IMR-90 (cell line): ENCODE data around the gene TMEM235. TPM values are rescaled to one million over a fixed set of nuclear protein-coding genes. Genes with fewer than 3 reads are reported as not detected.

Experiments used
- ATAC-seq: fragments of 200-7000 bp; cut with Tn5 transposase; 2 replicates; pipeline ENCODE4 v1.9.1; 2020; ENCODE audit warnings: low read depth, mild to moderate bottlenecking, moderate library complexity
- BruUV-seq: library from RNA; stranded (reverse); fragments of 400-500 nt; replicated peaks from 2 replicates; lab custom pipeline; 2021; lab: Mats Ljungman, UMichigan
- CTCF ChIA-PET: fragments of 300-600 bp; formaldehyde crosslinking; extraction: SDS; loops from one replicate; lab custom pipeline; 2021; ENCODE audit warnings: antibody characterized with exemption; lab: Yijun Ruan, JAX
- POLR2A ChIA-PET: fragments of 300-600 bp; sonication (Branson Sonifier 250); formaldehyde crosslinking; loops from one replicate; lab custom pipeline; 2022; ENCODE audit warnings: antibody characterized with exemption; ENCODE audit not compliant: unreplicated experiment; lab: Charles Lee
- DNase-seq: peaks from one replicate; pipeline ENCODE4 v3.0.0; 2013
- H2AFZ ChIP-seq: replicated peaks from 2 replicates; pipeline ENCODE3; 2013; ENCODE audit warnings: low read length, mild to moderate bottlenecking; ENCODE audit not compliant: poor library complexity
- H2AK5ac ChIP-seq: 2 replicates; pipeline ENCODE4 v1.6.1; 2013; ENCODE audit warnings: low read depth, low read length, inconsistent platforms
- H2AK9ac ChIP-seq: replicated peaks from 2 replicates; pipeline ENCODE3; 2013; ENCODE audit warnings: mild to moderate bottlenecking, low read depth, low read length, moderate library complexity; ENCODE audit not compliant: poor library complexity
- H2BK120ac ChIP-seq: 2 replicates; pipeline ENCODE4 v1.6.1; 2013; ENCODE audit warnings: low read depth, low read length, inconsistent platforms
- H2BK15ac ChIP-seq: 3 replicates; pipeline ENCODE4 v1.6.1; 2013; ENCODE audit warnings: low read depth, low read length, inconsistent platforms
- H2BK20ac ChIP-seq: 2 replicates; pipeline ENCODE4 v1.6.1; 2013; ENCODE audit warnings: low read depth, mild to moderate bottlenecking, inconsistent platforms, low read length, moderate library complexity
- H2BK5ac ChIP-seq: 2 replicates; pipeline ENCODE4 v1.6.1; 2013; ENCODE audit warnings: mild to moderate bottlenecking, low read depth, low read length, inconsistent platforms; ENCODE audit not compliant: poor library complexity, severe bottlenecking
- H3K14ac ChIP-seq: replicated peaks from 2 replicates; pipeline ENCODE4 v1.6.1; 2013; ENCODE audit warnings: low read depth, low read length, inconsistent platforms
- H3K18ac ChIP-seq: 2 replicates; pipeline ENCODE4 v1.6.1; 2013; ENCODE audit warnings: low read depth, low read length, control low read depth
- H3K23ac ChIP-seq: 2 replicates; pipeline ENCODE4 v1.6.1; 2013; ENCODE audit warnings: low read depth, low read length, inconsistent platforms
- H3K27ac ChIP-seq: 2 replicates; pipeline ENCODE4 v1.5.1; 2013; ENCODE audit warnings: mild to moderate bottlenecking, control low read depth, low read length; ENCODE audit not compliant: insufficient read depth
- H3K27me3 ChIP-seq: 2 replicates; pipeline ENCODE4 v1.6.1; 2013; ENCODE audit warnings: low read length; ENCODE audit not compliant: control insufficient read depth, insufficient read depth
- H3K36me3 ChIP-seq: 2 replicates; pipeline ENCODE4 v1.6.1; 2013; ENCODE audit warnings: low read length, mixed read lengths; ENCODE audit not compliant: control insufficient read depth, insufficient read depth
- H3K4ac ChIP-seq: 2 replicates; pipeline ENCODE4 v1.6.1; 2013; ENCODE audit warnings: low read depth, low read length, inconsistent platforms
- H3K4me1 ChIP-seq: 2 replicates; pipeline ENCODE4 v1.6.1; 2013; ENCODE audit warnings: low read length, mixed read lengths; ENCODE audit not compliant: control insufficient read depth, insufficient read depth
- H3K4me2 ChIP-seq: 2 replicates; pipeline ENCODE4 v1.6.1; 2013; ENCODE audit warnings: low read depth, mild to moderate bottlenecking, control low read depth, low read length, moderate library complexity
- H3K4me3 ChIP-seq: 2 replicates; pipeline ENCODE4 v1.5.1; 2013; ENCODE audit warnings: low read depth, mild to moderate bottlenecking, control low read depth, low read length, moderate library complexity; ENCODE audit not compliant: insufficient read depth
- H3K56ac ChIP-seq: 2 replicates; pipeline ENCODE4 v1.6.1; 2013; ENCODE audit warnings: low read length, inconsistent platforms; ENCODE audit not compliant: insufficient read depth; ENCODE audit errors: extremely low read depth
- H3K79me1 ChIP-seq, 2 experiments: 2 replicates each; pipeline ENCODE4 v1.6.1; 2013; ENCODE audit warnings: low read length in 2 of 2, inconsistent platforms in 1 of 2, low read depth in 1 of 2
- H3K9ac ChIP-seq: 2 replicates; pipeline ENCODE4 v1.6.1; 2013; ENCODE audit warnings: low read depth, low read length, control low read depth
- H3K9me1 ChIP-seq: 2 replicates; pipeline ENCODE4 v1.6.1; 2013; ENCODE audit warnings: low read length, inconsistent platforms; ENCODE audit not compliant: insufficient read depth
- H3K9me3 ChIP-seq: 2 replicates; pipeline ENCODE4 v1.6.1; 2013; ENCODE audit warnings: low read length; ENCODE audit not compliant: control insufficient read depth, insufficient read depth
- H4K20me1 ChIP-seq: 2 replicates; pipeline ENCODE4 v1.6.1; 2013; ENCODE audit warnings: low read length, inconsistent platforms; ENCODE audit not compliant: insufficient read depth
- H4K5ac ChIP-seq: 2 replicates; pipeline ENCODE4 v1.6.1; 2013; ENCODE audit warnings: mild to moderate bottlenecking, low read depth, low read length, control low read depth
- H4K8ac ChIP-seq, 2 experiments: 2 replicates each; pipeline ENCODE4 v1.6.1; 2013; ENCODE audit warnings: low read depth in 2 of 2, low read length in 2 of 2, control low read depth in 1 of 2, inconsistent platforms in 1 of 2
- H4K91ac ChIP-seq: 2 replicates; pipeline ENCODE4 v1.6.1; 2013; ENCODE audit warnings: low read depth, low read length, inconsistent platforms; ENCODE audit not compliant: insufficient read depth
- FOS ChIP-seq: fragments of 150-350 bp; IDR thresholded peaks from 2 replicates; pipeline ENCODE4 v1.6.1; 2016; ENCODE audit warnings: low read depth, low read length
- MAFK ChIP-seq: IDR thresholded peaks from 2 replicates; pipeline ENCODE4 v1.6.1; 2012; ENCODE audit warnings: low read depth, low read length, improper control_type of control experiment
- NFE2L2 ChIP-seq: fragments of 150-350 bp; IDR thresholded peaks from 2 replicates; pipeline ENCODE4 v1.6.1; 2016; ENCODE audit warnings: low read depth, mild to moderate bottlenecking, low read length
- POLR2A ChIP-seq: IDR thresholded peaks from 2 replicates; pipeline ENCODE4 v1.6.1; 2012; ENCODE audit warnings: mild to moderate bottlenecking, low read depth, low read length
- WGBS, 2 experiments: methylation state at CpG; one replicate each; pipeline versions ENCODE4 v1.1.5 to v1.1.7; 2013; ENCODE audit warnings: missing lambda C conversion rate in 2 of 2; ENCODE audit not compliant: insufficient read length in 1 of 2; ENCODE audit errors: extremely low coverage in 2 of 2; 5-methylcytosine and 5-hydroxymethylcytosine counted together
- dilution Hi-C: fragments of 300-500 bp; cut with HindIII; formaldehyde crosslinking; loops from one replicate; pipeline ENCODE4 v1.14.3; 2018; ENCODE audit warnings: low sequenced_read_pairs; ENCODE audit not compliant: unreplicated experiment
- in situ Hi-C: fragments of 300-500 bp; cut with MboI; formaldehyde crosslinking; loops from 3 replicates; pipeline ENCODE4 v1.14.3; 2019; ENCODE audit warnings: low sequenced_read_pairs, inconsistent platforms, mixed read lengths
- intact Hi-C: fragments of 100-400 bp; cut with micrococcal nuclease; formaldehyde crosslinking; loops from 2 replicates; pipeline ENCODE4 v1.10.0; 2022
- polyA plus RNA-seq, 3 experiments: library from polyadenylated mRNA; depleted of rRNA; stranded (reverse); fragments of >200 nt; gene quantifications; 2 replicates each; pipeline ENCODE4 v1.2.3, GENCODE V29; 2012; ENCODE audit warnings: low replicate concordance in 1 of 3
- total RNA-seq: library from RNA; depleted of rRNA; stranded (reverse); fragments of >200 nt; gene quantifications from 2 replicates; pipeline ENCODE4 v1.2.3, GENCODE V29; 2012
- TF ChIP-seq, protein P1 (sequence below): fragments of 150-350 bp; IDR thresholded peaks from 2 replicates; pipeline ENCODE4 v1.6.1; 2016; ENCODE audit warnings: low read depth, mild to moderate bottlenecking, low read length, moderate library complexity, borderline replicate concordance

The TMEM235 gene
- total and polyA plus RNA-seq, 2 of the 4 experiments (the other 2 are of a cell fraction) = not detected

DNA sequence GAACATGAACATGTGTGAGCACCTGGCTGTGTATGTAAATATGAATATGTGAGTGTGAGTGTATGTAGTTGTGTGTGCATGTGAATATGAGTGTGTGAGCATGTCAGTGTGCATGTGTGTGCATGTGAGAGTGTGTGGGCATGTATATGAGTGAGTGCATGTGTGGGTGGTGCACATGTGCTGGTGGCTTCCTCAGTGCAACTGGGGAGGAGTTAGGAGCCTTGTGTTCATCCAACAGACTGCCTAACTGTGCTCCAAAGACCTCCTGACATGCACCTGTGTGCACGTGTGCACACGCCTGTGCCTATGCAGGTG is 1.4 kb downstream of the TMEM235 start:
- ATAC-seq = no peak
- no peak overlapping the region for H4K8ac ChIP-seq
- H2BK20ac ChIP-seq = no peak overlapping the region
- no peak overlapping the region for H2AK5ac ChIP-seq
- no peak for TF ChIP-seq POLR2A
- no peak for TF ChIP-seq MAFK
- TF ChIP-seq FOS = no peak
- no peak for TF ChIP-seq NFE2L2
- TF ChIP-seq, protein P1, sequence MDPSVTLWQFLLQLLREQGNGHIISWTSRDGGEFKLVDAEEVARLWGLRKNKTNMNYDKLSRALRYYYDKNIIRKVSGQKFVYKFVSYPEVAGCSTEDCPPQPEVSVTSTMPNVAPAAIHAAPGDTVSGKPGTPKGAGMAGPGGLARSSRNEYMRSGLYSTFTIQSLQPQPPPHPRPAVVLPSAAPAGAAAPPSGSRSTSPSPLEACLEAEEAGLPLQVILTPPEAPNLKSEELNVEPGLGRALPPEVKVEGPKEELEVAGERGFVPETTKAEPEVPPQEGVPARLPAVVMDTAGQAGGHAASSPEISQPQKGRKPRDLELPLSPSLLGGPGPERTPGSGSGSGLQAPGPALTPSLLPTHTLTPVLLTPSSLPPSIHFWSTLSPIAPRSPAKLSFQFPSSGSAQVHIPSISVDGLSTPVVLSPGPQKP = no peak
- POLR2A ChIA-PET = no interaction called here
- no peak overlapping the region for H4K5ac ChIP-seq
- H2BK120ac ChIP-seq = no peak overlapping the region
- no peak overlapping the region for H3K27ac ChIP-seq
- H2AK9ac ChIP-seq = no peak overlapping the region
- H3K36me3 ChIP-seq = no peaks in the 10 kb centered on the region
- no peak for DNase-seq
- H3K79me1 ChIP-seq = no peaks in the 10 kb centered on the region
- no peak overlapping the region for H3K18ac ChIP-seq
- H3K4ac ChIP-seq = no peak overlapping the region
- no peaks in the 10 kb centered on the region for H3K9me3 ChIP-seq
- no peak overlapping the region for H3K9ac ChIP-seq
- H3K23ac ChIP-seq = no peak overlapping the region
- no peak overlapping the region for H2BK15ac ChIP-seq
- no peak overlapping the region for H3K4me2 ChIP-seq
- H4K91ac ChIP-seq = no peak overlapping the region
- H3K4me3 ChIP-seq = no peak overlapping the region
- in situ Hi-C loops = no loop called here
- no peaks in the 10 kb centered on the region for H3K9me1 ChIP-seq
- no peaks in the 10 kb centered on the region for H3K4me1 ChIP-seq
- no peak overlapping the region for H3K56ac ChIP-seq
- peaks cover 39% of the 10 kb centered on the region for H3K27me3 ChIP-seq
- intact Hi-C loops = no loop called here
- no peak overlapping the region for H2AFZ ChIP-seq
- no peak overlapping the region for H2BK5ac ChIP-seq
- 95% methylated on average over 2 of the region's 2 CpGs; no CpG with 5 or more reads in 1 of the 2 experiments for WGBS, 2 experiments
- no peak overlapping the region for H3K14ac ChIP-seq
- CTCF ChIA-PET = no interaction called here
- dilution Hi-C loops = no loop called here
- BruUV-seq = no TSS peak
- H4K20me1 ChIP-seq = no peaks in the 10 kb centered on the region
